Activated CD4-positive, CD25-positive, alpha-beta regulatory T cell treated with anti-CD3 and anti-CD28 coated beads, Interleukin-2, amount 50 U/mL, for 24 hours (primary cell): ENCODE measurements around the gene DDX28.
"Not testable (repeated sequence)": the region's sequence is repeated elsewhere in the genome, so short reads cannot be mapped to it uniquely, and the experiment has no call there.

Source experiments
- ATAC-seq, 2 donors: fragments of 150-1000 bp; cut with Tn5 transposase; one replicate each; pipeline ENCODE4 v1.10.0; 2021; ENCODE audit warnings: mild to moderate bottlenecking in 1 of 2, moderate library complexity in 1 of 2

DDX28 gene

GRCh38 chr16:67993207-67994039 lies 29.6 kb downstream of the DDX28 start:
- ATAC-seq = peak; percentile 92 to 95

GRCh38 chr16:67992661-67993206 lies 30.3 kb downstream of the DDX28 start:
- no peak for ATAC-seq

DNA sequence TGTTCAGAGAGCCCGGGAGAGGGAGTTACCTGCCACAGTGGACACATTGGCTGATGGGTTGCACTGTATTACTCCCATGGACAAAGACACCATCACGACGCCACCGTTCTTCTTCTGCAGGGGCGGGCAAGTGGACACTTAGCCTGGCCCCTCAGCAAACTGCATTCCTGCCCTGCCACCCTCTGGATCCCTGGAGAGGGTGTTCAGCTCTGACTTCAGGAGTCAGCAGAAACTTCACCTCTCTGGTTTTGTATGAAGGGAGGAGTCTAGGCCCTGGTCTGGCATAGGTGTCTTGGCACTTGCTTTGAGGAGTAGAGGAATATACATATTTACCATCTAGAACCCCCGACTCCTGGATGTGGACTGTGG lies 33.0 kb downstream of the DDX28 start:
- no peak for ATAC-seq

DNA sequence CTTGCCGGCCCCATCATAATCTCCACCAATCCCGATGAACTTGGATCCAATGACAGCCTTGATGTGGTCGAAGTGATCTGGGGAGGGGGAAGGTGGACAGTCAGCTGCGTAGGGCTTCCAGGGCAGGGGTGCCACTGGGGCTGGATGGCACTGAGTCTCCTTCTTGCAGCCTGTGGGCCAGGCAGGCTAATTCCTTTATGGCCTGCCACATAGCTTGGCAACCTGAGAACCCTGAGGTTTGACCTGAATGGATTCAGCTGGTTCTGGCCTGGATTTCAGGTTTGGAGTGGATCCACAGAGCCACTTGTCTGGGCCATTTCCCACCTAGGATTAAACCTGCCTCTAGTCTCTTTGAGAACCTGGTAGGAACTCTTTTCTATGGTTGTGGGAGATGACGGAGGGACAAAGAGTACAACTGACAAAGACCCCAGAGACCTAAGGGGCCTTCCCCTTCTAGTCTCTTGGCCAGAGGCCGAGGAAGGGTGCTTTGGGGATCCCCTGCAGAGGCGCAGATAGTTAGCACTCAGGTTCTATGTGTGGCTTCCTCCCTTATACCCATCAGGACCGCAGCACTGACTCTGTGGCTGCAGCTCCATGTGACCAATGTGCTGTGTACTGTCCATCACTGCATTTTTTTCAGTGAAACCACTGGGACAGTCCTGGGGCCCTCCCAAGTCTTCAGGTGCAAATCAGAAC lies 33.6 kb downstream of the DDX28 start:
- ATAC-seq = no peak

DNA sequence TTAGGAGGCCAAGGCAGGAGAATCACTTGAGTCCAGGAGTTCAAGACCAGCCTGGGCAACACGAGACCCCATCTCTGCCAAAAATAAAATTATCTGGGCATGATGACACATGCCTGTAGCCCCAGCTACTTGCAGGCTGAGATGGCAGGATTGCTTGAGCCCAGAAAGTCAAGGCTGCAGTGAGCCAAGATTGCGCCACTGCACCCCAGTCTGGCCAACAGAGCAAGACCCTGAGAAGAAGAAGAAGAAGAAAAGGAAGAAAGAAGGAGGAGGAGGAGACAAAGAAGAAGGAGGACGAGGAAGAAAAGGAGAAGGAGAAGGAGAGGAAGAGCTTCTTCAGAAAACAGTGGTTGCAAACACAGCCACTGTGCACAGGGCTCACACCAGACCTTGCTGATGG lies 34.4 kb downstream of the DDX28 start:
- ATAC-seq = no peak

GRCh38 chr16:67987460-67988160 lies 35.4 kb downstream of the DDX28 start:
- no peak for ATAC-seq

DNA sequence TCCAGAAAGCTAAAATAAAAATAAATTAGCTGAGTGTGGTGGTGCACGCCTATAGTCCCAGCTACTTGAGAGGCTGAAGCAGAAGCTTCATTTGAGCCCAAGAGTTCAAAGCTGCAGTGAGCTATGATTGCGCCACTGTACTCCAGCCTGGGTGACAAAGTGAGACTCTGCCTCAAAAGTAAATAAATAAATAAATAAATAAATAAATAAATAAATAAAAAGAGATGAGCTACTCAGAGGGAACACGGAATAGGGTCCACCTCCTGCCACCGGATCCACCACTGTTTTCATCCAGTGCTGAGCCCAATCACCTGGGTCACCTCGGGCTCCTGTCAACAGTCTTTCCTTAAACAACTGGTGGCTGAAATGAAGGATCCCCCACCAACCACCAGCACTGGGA lies 36.1 kb downstream of the DDX28 start:
- no peak for ATAC-seq

DNA sequence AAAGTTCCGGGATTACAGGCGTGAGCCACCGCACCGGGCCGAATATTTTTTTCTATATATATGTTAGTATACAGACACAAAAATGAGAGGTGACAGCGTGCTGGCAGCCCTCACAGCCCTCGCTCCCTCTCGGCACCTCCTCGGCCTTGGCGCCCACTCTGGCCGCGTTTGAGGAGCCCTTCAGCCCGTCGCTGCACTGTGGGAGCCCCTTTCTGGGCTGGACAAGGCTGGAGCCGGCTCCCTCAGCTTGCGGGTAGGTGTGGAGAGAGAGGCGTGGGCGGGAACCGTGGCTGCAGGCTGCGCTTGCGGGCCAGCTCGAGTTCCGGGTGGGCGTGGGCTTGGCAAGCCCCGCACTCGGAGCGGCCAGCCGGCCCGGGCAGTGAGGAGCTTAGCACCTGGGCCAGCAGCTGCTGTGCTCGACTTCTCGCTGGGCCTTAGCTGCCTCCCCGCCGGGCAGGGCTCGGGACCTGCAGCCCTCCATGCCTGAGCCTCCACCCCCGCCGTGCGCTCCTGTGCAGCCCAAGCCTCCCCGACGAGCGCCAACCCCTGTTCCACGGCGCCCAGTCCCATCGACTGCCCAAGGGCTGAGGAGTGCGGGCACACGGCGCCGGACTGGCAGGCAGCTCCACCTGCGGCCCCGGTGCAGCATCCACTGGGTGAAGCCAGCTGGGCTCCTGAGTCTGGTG lies 40.9 kb downstream of the DDX28 start:
- ATAC-seq = no peak

DNA sequence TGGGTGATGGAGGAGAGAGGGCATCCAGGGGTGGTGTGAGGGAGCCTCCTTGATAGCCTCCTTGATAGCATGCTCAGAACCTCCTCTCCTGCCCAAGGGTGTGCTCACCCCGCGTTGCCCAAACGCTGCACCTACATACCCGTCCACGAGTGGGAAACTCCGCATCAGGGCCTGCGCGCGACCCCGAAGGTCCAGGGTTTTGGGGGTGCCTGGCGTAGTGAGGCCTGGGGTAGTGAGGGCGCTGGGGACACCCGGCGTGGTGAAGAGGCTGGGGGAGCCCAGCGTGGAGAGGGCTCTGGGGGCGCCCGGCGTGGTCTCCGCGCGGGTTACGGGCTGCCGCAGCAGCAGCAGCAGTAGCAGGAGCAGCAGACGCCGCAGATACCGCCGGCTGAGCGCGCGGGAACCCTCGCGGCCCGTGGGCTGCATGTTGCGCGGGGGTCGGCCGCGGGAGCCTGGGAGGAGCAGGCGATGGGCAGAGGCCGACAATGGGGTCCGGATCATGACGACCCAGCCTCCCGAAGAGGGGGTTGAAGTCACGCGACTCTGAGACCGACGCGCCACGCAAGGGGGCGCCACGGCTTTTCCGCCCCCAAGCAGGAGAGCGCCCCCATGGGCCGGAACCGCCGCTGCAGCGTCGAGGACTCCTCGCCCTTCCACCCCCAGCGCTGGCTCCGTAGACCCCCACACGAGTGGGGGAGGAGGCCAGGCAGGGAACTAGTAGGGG lies 42.9 kb downstream of the DDX28 start, which contains the start of gene DPEP3:
Gene DPEP3 (minus strand): TSS at position 545 of the 724 bp plus-strand sequence. CDS start 119 bp downstream, at position 426.
- no peak for ATAC-seq

GRCh38 chr16:67977469-67978227 lies 45.4 kb downstream of the DDX28 start:
- no peak for ATAC-seq

DNA sequence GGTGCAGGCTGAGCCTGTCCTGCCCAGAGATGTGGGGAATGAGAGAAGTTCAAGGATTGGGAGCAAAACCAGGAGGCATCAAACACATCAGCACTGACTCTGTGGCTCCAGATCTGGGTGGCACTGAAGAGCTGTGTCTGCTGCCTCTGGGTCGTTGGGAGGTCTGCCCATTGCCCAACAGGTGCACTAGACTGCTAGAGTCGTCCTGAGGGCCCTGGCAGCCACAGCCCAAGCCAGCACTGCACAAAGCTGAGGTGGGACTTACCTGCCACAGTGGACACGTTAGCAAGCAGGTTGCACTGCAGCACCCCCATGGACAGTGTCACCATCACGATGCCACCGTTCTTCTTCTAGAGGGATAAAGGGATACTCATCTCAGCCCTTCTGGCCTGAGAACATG lies 46.0 kb downstream of the DDX28 start:
- no peak for ATAC-seq

DNA sequence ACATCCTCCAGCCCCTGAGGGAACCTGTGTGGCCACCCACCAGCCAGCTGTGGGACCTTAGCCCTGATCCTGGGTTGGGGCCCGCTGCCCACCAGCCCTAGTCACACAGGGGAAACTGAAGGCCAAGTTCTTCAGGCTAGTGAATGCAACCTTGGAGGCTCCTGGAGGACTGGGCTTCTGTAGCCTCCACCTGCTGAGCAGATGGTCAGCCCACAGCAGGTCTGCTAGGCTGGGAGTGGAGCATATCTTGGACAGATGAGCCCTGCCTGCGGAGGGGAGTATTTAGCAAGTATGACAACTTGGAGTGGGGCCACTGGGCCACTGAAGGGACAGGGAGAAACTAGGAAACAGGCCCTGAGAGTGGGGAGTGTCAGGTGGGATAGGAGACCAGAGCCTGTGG lies 46.8 kb downstream of the DDX28 start:
- ATAC-seq = no peak

GRCh38 chr16:67975321-67976105 lies 47.5 kb downstream of the DDX28 start:
- ATAC-seq = peak in 1 of 2 donors; percentile 7

- ATAC-seq = not testable (repeated sequence)
These were observed 50.7 kb downstream of the DDX28 start for GRCh38 chr16:67972285-67972684.

DNA sequence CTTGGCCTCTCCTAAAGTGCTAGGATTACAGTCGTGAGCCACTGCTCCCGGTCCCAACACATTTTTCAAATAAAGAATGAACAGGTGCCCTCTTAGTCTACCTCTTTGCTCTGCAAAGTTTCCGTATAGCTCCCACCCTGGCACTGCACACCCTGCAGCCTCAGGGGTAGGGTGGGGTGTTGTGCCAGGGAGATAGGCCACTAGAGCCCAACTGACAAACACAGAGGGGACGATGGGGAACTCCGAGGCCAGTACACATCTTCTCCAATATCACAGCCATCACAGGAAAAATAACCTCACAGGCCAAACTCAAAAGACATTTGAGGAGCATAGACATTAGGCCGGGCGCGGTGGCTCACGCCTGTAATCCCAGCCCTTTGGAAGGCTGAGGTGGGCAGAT lies 51.9 kb downstream of the DDX28 start:
- no peak for ATAC-seq
